NCI-H1930 (cell line): ENCODE results near the gene ARHGAP45.
"Not testable (repeated sequence)": the region's sequence is repeated elsewhere in the genome, so short reads cannot be mapped to it uniquely, and the experiment has no call there.

Experiments used
- DNase-seq, 2 experiments: peaks; one replicate each; lab custom pipeline; 2025; lab: John Stamatoyannopoulos, UW

ARHGAP45 gene

GRCh38 chr19:1116726-1117581 lies 50.0 kb downstream of the ARHGAP45 start:
- DNase-seq: no peak

GRCh38 chr19:1117654-1118053 lies 50.7 kb downstream of the ARHGAP45 start:
- DNase-seq: no peak

DNA sequence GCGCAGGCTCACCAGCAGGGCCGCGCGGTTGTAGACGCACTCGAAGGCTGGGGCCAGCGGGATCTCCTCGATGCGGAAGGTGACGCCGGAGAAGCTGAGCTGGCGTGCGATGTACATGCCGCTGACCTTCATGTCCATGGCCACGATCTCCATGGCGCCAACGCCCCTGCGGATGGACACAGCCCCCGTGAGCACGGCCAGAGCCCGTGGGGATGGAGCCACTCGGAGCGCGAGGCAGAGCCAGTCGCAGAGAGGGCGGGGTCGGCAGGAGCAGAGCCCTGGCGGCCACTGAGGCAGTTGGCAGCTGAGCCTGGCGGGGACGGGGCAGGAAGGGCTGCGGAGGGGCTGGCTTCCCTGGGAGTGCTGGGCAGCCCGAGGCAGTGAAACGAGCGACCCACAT lies 52.0 kb downstream of the ARHGAP45 start:
- no peak for DNase-seq

DNA sequence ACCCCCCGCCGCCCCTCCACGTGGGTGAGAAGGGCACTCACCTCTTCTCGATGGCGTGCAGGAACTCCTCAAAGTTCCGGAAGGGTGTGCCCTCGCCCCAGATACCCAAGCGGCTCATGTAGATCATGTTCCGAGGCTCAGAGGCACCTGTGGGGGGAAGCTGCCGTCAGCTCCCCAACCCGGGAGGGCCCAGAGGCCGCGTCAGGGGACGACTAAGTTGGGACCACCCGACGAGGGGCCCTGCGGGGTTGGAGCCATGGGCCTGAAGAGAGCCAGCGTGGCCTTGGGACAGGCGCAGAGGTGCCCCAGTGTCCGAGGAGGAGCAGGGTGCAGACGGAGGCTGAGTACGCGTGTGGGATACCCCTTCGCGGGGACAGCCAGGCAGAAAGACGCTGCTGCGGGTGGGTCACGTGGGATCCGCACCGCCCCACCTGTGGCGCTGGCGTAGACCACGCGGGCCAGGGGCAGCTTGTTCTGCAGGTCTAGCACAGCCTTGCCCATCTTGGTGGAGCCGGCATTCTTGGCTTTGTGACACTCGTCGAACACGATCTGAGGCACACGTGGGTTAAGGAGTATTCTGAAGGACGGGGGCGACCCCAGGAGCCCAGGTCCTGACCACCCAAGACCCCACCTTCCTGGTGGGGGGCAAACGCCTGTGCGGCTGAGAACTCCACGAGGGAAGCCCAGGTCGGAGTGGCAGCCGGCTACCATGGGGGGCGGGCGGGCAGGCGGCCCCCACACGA lies 52.7 kb downstream of the ARHGAP45 start:
- no peak for DNase-seq

DNA sequence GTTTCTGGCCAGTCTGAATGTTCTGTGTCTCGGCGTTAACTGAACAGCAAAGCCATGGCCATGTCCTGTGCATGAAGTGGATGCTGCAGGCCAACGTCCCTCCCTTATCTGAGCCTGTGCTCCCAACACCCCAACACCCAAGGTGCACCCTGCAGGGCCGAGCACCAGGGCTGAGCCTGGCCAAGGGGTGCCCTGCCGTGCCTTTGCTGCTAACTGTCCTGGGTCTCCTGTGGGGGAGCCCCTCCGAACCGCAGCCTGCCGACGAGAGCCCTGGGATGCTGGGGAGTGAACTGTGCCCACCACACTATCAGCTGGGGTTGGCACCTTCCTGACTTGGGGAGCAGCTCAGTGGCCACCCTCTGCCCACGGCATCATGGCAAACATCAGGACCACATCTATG lies 54.4 kb downstream of the ARHGAP45 start:
- no peak for DNase-seq

DNA sequence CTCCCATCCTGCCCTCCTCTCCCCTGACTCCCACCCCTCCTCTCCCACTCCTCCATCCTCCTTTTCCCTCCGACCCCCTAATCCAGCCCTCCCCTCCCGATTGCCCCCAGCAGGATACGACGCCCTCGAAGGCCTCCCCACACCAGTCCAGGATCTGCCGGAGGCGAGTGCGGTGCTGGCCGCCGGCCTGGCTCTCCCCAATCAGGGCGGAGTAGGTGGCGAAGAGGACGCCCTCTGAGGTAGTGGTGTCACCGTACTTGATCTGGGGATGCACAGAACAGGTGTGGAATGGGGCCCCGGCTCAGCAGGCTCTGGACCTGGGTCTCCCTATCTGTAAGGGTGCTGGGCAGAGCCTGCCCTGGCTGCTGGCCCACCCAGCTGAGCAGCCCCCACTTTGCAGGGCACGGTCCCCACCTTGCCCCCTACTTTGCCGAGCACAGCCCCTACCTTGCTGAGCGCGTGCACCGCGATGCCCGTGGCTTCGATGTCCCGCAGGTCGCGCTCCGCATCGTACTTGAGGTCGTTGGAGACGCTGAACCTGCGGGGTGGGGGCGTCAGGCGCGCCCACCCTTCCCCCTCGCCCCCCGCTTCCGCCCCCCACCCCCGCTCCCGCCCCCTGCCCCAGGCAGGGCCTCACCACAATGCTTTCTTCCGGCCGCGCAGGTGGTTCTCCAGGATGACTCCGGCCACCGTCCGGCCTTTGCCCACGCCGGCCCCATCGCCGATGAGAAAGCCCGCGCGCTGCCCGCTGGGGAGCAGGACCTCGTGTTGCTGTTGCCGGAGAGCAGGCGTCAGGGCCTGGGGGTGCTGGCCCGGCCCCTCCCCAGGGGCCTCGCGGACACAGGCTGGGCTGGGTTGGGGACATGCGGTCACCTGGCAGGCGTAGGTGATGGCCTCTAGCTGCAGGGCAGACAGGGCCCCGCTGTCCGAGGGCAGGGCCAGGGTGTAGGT lies 55.3 kb downstream of the ARHGAP45 start:
- no peak for DNase-seq

- no peak for DNase-seq
Measured at GRCh38 chr19:1122972-1123363, 56.0 kb downstream of the ARHGAP45 start.

- no peak for DNase-seq
Measured at GRCh38 chr19:1123381-1123780, 56.4 kb downstream of the ARHGAP45 start.

- DNase-seq: no peak
Measured at GRCh38 chr19:1123885-1124677, 57.1 kb downstream of the ARHGAP45 start.

DNA sequence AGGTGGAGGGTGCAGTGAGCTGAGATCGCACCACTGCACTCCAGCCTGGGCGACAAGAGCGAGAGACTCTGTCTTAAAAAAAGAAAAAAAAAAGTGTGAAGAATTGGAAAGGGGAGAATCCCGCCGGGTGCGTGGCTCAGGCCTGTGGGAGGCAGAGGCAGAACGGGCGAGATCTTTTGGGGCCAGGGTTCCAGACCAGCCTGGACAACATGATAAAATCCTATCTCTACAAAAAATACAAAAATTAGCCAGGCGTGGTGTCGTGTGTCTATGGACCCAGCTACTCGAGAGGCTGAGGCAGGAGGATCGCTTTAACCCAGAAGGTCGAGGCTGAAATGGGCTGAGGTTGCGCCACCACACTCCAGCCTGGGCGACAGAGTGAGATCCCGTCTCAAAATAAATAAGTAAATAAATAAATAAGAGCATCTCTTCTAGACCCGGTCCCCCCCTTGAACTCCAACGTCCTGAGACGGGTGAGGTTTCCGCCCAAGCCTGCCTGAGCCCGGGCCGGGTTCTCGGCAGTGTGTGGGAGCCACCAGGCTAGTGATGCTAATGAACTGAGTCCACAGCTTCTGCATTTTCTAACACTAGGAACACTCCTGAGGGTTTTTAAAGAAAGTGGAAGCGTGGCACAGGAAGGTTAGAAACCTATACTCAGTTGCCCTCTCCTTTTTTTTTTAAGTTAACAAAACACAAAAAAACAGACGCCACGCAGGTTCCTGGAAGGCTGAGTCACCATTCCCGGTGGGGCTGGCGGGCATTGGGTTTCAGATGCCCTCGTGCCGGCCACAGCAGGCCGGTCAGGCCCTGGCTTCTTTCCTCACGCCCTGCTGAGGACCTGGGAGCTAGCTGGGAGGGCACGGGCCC lies 58.9 kb downstream of the ARHGAP45 start:
- DNase-seq: no peak

GRCh38 chr19:1126984-1127760 lies 60.2 kb downstream of the ARHGAP45 start:
- DNase-seq: no peak

DNA sequence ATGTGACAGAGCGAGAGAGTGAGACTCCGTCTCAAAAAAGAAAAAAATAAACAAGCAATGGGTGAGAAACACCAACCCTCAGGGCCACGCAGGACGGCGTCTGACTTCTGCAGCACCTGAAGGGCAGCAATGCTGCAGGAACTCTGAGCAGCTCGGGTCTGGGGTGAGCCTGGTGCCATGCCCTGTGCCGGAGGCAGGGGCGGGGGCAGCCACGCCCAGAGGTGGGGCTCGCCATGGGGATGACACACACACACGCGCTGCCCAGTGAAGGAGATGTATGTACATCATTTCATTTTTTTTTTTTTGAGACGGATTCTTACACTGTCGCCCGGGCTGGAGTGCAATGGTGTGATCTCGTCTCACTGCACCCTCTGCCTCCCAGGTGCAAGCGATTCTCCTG lies 61.1 kb downstream of the ARHGAP45 start:
- DNase-seq: no peak

- DNase-seq: not testable (repeated sequence)
Measured at GRCh38 chr19:1129084-1129483, 62.1 kb downstream of the ARHGAP45 start.

- no peak for DNase-seq
Measured at GRCh38 chr19:1129535-1129934, 62.6 kb downstream of the ARHGAP45 start.

GRCh38 chr19:1130771-1131717 lies 64.1 kb downstream of the ARHGAP45 start:
- DNase-seq: no peak

DNA sequence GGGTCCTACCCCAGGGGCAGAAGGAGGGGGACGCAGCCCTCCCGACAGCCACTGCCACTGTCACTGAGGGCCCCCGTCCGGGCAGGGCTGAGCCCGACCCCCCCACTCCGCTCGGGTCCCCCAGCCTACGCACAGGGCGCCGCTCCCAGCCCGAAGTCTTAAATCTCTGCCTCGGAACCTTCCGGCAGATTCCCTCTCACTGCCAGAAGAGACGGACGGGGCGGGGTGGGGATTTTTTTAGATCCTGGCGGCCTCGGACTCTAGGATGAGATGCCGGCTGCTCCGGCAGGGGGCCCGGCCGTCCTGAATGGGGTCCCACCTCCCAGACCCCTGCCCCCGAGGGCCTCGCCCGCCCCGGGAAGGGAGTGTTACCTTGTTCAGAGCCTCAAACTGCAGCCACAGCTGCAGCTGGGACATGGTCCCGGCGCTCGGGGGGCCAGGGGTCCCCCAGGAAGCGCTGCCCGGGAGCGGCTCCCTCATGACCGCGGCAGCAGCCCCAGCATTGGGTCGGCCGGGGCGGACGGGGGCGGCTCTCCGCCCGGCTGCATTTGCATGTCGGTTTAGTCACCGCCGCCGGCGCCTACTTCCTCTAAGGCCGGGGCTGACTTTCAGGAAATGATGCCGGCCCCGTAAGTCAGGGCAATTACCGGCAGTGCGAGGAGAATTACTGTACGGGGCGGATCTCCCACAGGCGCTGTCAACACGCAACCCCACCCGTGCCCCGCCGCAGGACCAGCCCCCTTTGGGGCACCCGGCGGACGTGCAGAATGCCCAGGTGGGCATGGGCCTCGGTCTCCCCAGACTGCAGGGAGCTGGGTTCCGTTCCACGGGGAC lies 65.0 kb downstream of the ARHGAP45 start:
- DNase-seq: no peak

DNA sequence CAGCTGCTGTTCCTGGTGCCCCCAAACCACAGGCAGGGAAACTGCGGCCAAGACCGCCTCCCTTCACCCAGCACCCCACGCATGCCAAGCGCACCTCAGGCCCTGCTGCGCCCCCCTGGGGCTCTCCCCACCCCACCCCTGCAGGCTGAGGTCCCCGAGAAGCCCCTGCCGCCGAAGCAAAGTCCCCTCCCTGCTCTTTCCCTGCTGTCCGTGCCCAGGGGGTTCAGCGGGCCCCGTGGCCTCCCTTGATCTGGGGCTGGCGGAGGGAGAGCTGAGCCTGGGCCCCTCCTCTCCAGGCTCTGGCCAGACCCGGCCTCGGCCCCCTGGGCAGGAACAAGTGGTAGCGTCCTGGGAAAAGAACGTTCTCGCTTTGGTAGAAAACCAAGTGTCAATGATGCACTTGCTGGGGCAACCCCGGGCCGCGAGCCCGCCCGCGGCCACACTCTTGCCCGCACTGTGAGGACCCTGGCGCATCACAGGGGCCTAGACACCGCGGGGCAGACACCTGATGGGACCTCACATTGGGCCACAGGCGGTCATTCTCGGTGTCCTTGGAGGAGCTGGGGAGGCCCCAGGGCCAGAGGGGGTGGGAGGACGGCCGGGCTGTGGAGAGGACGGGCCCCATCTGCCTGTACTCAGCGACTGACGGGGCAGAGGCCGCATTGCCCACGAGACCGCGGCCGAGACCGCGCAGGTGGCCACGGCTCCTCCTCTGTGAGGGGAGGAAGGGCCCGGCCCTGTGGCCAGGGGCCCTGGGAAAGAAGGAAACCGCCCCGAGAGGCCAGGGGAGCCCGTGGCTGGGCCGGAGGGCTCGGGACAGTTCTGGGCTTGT lies 65.8 kb downstream of the ARHGAP45 start:
- DNase-seq: no peak
